Loucy (cell line): Measurements from ENCODE around the gene ACTRT2.

Experiments
- H2AFZ ChIP-seq: fragments of 200-600 bp; sonication (generic); 2 replicates; pipeline ENCODE4 v1.6.0; 2016; ENCODE audit warnings: antibody characterized with exemption, mild to moderate bottlenecking, low read length, moderate library complexity
- H3F3A ChIP-seq: fragments of 200-600 bp; 2 replicates; pipeline ENCODE4 v1.6.0; 2016; ENCODE audit warnings: antibody characterized with exemption, low read depth, mild to moderate bottlenecking
- H3K27me3 ChIP-seq: fragments of 200-600 bp; sonication (generic); 2 replicates; pipeline ENCODE4 v1.6.1; 2014; ENCODE audit warnings: low read length, mild to moderate bottlenecking; ENCODE audit not compliant: insufficient read depth, poor library complexity, severe bottlenecking
- H3K36me3 ChIP-seq: fragments of 200-600 bp; sonication (generic); 2 replicates; pipeline ENCODE4 v1.6.1; 2016; ENCODE audit warnings: low read length; ENCODE audit not compliant: insufficient read depth
- H3K4me1 ChIP-seq: fragments of 200-600 bp; sonication (generic); 2 replicates; pipeline ENCODE4 v1.5.1; 2014; ENCODE audit warnings: low read length, mild to moderate bottlenecking; ENCODE audit not compliant: insufficient read depth, poor library complexity, severe bottlenecking
- H3K4me2 ChIP-seq: fragments of 200-600 bp; sonication (generic); 2 replicates; pipeline ENCODE4 v1.6.0; 2014; ENCODE audit warnings: antibody characterized with exemption, low read length, low read depth, mild to moderate bottlenecking; ENCODE audit not compliant: poor library complexity, severe bottlenecking
- H3K4me3 ChIP-seq: fragments of 200-600 bp; sonication (generic); 2 replicates; pipeline ENCODE4 v1.5.1; 2014; ENCODE audit warnings: low read length, mild to moderate bottlenecking, mixed read lengths; ENCODE audit not compliant: poor library complexity, severe bottlenecking
- H3K79me2 ChIP-seq: fragments of 200-600 bp; sonication (generic); 2 replicates; pipeline ENCODE4 v1.6.1; 2014; ENCODE audit warnings: low read length; ENCODE audit not compliant: insufficient read depth
- H3K9ac ChIP-seq: fragments of 200-600 bp; sonication (generic); 2 replicates; pipeline ENCODE4 v1.6.0; 2014; ENCODE audit warnings: mild to moderate bottlenecking, low read depth, low read length, moderate library complexity; ENCODE audit not compliant: poor library complexity, severe bottlenecking
- H3K9me2 ChIP-seq: fragments of 200-600 bp; sonication (generic); replicated peaks from 2 replicates; pipeline ENCODE4 v1.6.1; 2016; ENCODE audit warnings: low read depth, low read length, mixed read lengths
- H3K9me3 ChIP-seq: fragments of 200-600 bp; sonication (generic); 2 replicates; pipeline ENCODE4 v1.6.1; 2014; ENCODE audit warnings: mild to moderate bottlenecking, antibody characterized with exemption, low read length, low read depth; ENCODE audit not compliant: insufficient read depth
- H4K20me1 ChIP-seq: fragments of 200-600 bp; sonication (generic); 2 replicates; pipeline ENCODE4 v1.6.0; 2014; ENCODE audit warnings: antibody characterized with exemption, low read length, mild to moderate bottlenecking; ENCODE audit not compliant: insufficient read depth, poor library complexity, severe bottlenecking
- EZH2phosphoT487 ChIP-seq: fragments of 200-600 bp; IDR thresholded peaks from 2 replicates; pipeline ENCODE4 v1.6.1; 2018; ENCODE audit warnings: antibody characterized with exemption, mild to moderate bottlenecking, moderate library complexity, borderline replicate concordance
- TF ChIP-seq, protein P1 (sequence below): fragments of 200-600 bp; sonication (generic); conservative IDR thresholded peaks from 2 replicates; pipeline ENCODE4 v1.5.1; 2014; ENCODE audit warnings: mild to moderate bottlenecking, antibody characterized with exemption, low read length

The ACTRT2 gene

DNA sequence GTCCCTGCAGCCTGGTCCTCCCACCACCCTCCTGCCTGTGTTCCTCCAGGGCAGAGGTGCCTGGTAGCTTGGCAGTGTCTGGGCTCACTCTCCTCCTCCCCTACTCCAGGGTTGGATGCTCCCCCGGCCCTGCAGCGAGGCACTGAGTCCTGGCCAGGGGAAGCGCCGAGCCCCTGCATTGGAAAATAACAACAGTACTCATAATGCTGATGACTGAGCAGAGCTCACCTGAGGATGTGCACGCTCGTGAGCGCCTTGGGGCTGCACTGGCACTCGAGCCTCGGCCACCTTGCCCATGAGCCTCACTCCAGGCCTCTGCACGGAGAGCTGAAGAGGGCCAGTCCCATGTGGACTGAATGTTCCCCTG, 6.0 kb upstream of the ACTRT2 start:
- TF ChIP-seq, protein P1, sequence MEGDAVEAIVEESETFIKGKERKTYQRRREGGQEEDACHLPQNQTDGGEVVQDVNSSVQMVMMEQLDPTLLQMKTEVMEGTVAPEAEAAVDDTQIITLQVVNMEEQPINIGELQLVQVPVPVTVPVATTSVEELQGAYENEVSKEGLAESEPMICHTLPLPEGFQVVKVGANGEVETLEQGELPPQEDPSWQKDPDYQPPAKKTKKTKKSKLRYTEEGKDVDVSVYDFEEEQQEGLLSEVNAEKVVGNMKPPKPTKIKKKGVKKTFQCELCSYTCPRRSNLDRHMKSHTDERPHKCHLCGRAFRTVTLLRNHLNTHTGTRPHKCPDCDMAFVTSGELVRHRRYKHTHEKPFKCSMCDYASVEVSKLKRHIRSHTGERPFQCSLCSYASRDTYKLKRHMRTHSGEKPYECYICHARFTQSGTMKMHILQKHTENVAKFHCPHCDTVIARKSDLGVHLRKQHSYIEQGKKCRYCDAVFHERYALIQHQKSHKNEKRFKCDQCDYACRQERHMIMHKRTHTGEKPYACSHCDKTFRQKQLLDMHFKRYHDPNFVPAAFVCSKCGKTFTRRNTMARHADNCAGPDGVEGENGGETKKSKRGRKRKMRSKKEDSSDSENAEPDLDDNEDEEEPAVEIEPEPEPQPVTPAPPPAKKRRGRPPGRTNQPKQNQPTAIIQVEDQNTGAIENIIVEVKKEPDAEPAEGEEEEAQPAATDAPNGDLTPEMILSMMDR: no peak
- TF ChIP-seq EZH2phosphoT487: no peak
- Histone ChIP-seq H3K9me3 (no peaks in the 10 kb centered on the region), H3K9me2 (no peaks in the 10 kb centered on the region), H3K9ac (no peak overlapping the region), H3F3A (no peaks in the 10 kb centered on the region), H4K20me1 (no peaks in the 10 kb centered on the region), H3K79me2 (no peaks in the 10 kb centered on the region), H3K27me3 (no peaks in the 10 kb centered on the region), H3K4me1 (peaks cover 9% of the 10 kb centered on the region), H2AFZ (no peak overlapping the region), H3K36me3 (no peaks in the 10 kb centered on the region), H3K4me2 (no peak overlapping the region), H3K4me3 (no peak overlapping the region)

DNA sequence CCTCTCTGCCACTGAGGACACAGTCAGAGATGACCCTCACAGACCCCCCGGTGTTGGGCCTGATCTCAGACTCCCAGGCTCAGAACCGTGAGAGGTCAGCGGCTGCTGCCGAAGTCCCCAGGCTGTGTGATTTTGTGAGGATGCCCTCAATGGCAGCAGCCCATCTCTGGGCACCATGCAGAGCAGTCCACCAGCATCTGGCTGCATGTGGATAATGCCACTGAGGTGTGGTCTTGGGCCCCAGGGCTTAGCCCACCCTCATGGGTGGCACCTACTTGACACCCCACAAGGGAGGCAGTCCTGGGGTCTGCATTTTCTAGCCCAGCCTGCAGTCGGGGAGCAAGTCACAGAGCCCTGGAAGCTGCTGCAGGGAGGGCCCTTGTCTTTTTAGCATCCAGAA, 5.5 kb upstream of the ACTRT2 start:
- Histone ChIP-seq H2AFZ (no peak overlapping the region), H3K4me2 (no peak overlapping the region), H3K4me1 (peaks cover 9% of the 10 kb centered on the region), H3K4me3 (no peak overlapping the region), H3F3A (no peaks in the 10 kb centered on the region), H3K27me3 (no peaks in the 10 kb centered on the region), H3K9ac (no peak overlapping the region), H3K9me2 (no peaks in the 10 kb centered on the region), H3K36me3 (no peaks in the 10 kb centered on the region), H4K20me1 (no peaks in the 10 kb centered on the region), H3K79me2 (no peaks in the 10 kb centered on the region), H3K9me3 (no peaks in the 10 kb centered on the region)
- TF ChIP-seq, protein P1: no peak
- no peak for TF ChIP-seq EZH2phosphoT487

DNA sequence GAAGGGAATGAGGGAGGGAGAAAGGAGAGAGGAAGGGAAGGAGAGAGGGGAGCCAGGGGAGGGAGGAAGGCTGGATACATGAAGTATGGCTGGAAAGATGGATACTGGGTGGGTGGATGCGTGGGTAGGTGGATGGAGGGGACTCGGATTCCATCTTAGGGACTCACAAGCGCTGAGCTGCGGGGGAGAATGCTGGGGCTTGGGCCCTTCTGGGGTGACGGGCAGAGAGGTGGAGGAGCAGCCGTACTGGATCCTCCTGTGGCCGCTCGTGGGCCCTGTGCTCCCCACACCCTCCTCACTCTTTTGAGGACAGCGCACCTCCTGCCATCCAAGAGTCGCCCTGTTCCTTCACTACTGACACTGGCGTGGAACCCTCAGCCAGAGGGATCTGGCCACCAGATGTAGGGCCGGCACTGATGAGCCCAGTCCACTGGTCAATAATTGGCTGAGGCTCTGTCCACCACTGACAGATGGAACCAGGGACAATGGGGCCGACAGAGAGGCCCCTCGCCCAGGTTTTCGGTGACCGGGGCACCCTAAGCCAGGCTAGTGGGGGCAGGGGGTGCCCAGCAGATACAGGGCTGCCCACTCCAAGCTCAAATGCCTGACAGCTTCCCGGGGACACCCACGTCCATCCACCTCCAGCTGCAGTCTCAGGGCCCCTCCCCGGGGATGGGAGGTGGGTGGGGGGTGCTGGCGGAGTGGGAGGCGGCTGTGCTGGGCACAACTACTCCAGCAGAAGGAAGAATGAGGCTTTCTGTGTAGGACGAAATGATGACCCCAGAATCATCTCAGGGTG, 4.4 kb upstream of the ACTRT2 start:
- Histone ChIP-seq H3K36me3 (no peaks in the 10 kb centered on the region), H3K79me2 (no peaks in the 10 kb centered on the region), H3K4me3 (no peak overlapping the region), H3K27me3 (no peaks in the 10 kb centered on the region), H4K20me1 (no peaks in the 10 kb centered on the region), H2AFZ (no peak overlapping the region), H3K9me2 (no peaks in the 10 kb centered on the region), H3K4me2 (no peak overlapping the region), H3K9me3 (no peaks in the 10 kb centered on the region), H3K9ac (no peak overlapping the region), H3K4me1 (peaks cover 9% of the 10 kb centered on the region), H3F3A (no peaks in the 10 kb centered on the region)
- TF ChIP-seq, protein P1: no peak
- TF ChIP-seq EZH2phosphoT487: no peak
